Measurements from ENCODE around the gene FAM83G. TPM values are rescaled to one million over a fixed set of nuclear protein-coding genes. Genes with fewer than 3 reads are reported as not detected.

The FAM83G gene
- total and polyA plus RNA-seq, 2 experiments from 2014 or later: 7.6 to 44.5 TPM

DNA sequence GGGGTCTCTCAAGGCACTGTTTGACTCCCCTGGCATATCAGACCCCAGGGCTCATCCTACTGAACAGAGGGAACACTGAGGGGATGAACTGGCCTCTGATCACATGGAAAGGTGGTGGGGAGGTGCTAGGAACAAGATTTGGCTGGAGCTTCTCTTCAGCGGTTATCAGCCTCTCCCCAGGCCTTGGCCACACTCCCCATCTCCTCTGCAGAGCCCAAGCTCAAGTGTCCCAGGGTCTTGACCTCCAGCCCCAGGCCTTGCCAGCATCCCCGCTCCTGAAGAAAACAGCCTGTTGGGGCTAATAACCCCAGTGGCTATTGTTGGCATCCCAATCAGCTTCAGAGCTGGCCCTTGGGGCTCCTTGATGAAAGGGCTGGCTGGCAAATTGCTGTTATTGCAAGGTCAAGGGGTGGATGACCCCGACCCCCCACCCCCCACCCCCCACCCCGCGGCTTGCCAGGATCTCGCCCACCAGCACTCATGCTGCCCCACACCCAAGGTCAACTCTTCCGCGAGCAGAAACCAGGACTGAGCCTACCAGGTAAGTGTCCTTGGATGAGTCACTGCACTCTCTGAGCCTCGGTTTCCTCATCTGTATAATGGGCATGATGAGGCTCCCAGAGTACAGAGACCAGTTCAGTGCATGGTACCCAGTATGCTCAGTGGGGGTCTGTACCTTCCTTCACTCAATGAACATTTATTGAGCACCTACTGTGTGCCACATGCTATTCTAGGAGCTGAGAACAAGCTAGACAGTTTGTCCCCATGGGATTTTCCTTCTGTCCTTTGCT is 18.8 kb upstream of the FAM83G start:
- Histone ChIP-seq H3K9me2 (ENCODE audit: insufficient read depth) (no peaks in the 10 kb centered on the region), H3K4me2 (no peak overlapping the region), H3K27ac (ENCODE audit: low read depth) (no peak overlapping the region), H3K36me3 (ENCODE audit: insufficient read depth) (no peaks in the 10 kb centered on the region), H4K20me1 (replicated peaks; ENCODE audit: insufficient read depth) (no peaks in the 10 kb centered on the region), H2AFZ (no peak overlapping the region), H3K4me1 (ENCODE audit: insufficient read depth) (no peaks in the 10 kb centered on the region), H3K4me3 (no peak overlapping the region), H3K79me2 (replicated peaks; ENCODE audit: insufficient read depth) (no peaks in the 10 kb centered on the region), H3F3A (replicated peaks; ENCODE audit: low read depth) (no peaks in the 10 kb centered on the region), H3K27me3 (ENCODE audit: insufficient read depth) (no peaks in the 10 kb centered on the region)
- no peak overlapping the region for H3K27ac Mint-ChIP-seq
- H3K36me3 Mint-ChIP-seq (ENCODE audit: low read depth): no peaks in the 10 kb centered on the region
- DNase-seq (ENCODE audit: low spot score) (no peak), ATAC-seq (no peak)
- H3K27me3 Mint-ChIP-seq (ENCODE audit: insufficient read depth, low read depth, poor library complexity): peaks cover 5% of the 10 kb centered on the region
- H3K4me3 Mint-ChIP-seq: no peak overlapping the region
- TF ChIP-seq POLR2AphosphoS5 (IDR thresholded peaks at IDR 0.05; ENCODE audit: low read depth) (no peak), NANOG (IDR thresholded peaks at IDR 0.05; ENCODE audit: borderline replicate concordance) (no peak), JUNB (IDR thresholded peaks at IDR 0.05; ENCODE audit: unreplicated experiment) (no peak), EZH2 (IDR thresholded peaks at IDR 0.05; ENCODE audit: low read depth, unreplicated experiment) (no peak), ZNF331 (CRISPR knock-in tag; IDR thresholded peaks at IDR 0.05; ENCODE audit: low read depth) (no peak)
- peaks cover 5% of the 10 kb centered on the region; the same call in 1 of the 3 replicates for H3K4me1 Mint-ChIP-seq
- no peaks in the 10 kb centered on the region for H3K9me3 Mint-ChIP-seq

DNA sequence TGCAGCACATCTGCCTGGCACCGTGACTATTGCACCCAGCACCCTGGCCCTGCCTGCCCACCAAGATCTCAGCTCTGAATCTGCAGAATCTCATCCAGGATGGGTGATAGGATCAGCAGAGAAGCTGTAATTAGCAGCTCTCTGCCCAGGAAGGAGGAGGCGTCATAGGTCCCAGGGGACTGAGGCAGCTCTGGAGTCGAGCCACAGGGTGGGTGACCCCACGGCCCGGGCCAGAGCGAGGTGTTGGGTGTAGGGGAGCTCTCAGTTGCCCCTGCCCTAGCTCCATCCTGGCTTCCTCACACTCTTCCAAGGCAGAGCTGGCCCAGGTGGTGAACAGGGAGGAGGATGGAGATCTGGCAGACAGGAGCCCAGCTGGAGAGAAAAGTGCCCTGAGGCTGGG is 18.2 kb upstream of the FAM83G start:
- ATAC-seq: no peak
- H3K27ac Mint-ChIP-seq: no peak overlapping the region

More for the DNA sequence above, 18.2 kb upstream of the FAM83G start:
- TF ChIP-seq, protein P1, sequence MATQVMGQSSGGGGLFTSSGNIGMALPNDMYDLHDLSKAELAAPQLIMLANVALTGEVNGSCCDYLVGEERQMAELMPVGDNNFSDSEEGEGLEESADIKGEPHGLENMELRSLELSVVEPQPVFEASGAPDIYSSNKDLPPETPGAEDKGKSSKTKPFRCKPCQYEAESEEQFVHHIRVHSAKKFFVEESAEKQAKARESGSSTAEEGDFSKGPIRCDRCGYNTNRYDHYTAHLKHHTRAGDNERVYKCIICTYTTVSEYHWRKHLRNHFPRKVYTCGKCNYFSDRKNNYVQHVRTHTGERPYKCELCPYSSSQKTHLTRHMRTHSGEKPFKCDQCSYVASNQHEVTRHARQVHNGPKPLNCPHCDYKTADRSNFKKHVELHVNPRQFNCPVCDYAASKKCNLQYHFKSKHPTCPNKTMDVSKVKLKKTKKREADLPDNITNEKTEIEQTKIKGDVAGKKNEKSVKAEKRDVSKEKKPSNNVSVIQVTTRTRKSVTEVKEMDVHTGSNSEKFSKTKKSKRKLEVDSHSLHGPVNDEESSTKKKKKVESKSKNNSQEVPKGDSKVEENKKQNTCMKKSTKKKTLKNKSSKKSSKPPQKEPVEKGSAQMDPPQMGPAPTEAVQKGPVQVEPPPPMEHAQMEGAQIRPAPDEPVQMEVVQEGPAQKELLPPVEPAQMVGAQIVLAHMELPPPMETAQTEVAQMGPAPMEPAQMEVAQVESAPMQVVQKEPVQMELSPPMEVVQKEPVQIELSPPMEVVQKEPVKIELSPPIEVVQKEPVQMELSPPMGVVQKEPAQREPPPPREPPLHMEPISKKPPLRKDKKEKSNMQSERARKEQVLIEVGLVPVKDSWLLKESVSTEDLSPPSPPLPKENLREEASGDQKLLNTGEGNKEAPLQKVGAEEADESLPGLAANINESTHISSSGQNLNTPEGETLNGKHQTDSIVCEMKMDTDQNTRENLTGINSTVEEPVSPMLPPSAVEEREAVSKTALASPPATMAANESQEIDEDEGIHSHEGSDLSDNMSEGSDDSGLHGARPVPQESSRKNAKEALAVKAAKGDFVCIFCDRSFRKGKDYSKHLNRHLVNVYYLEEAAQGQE (IDR thresholded peaks at IDR 0.05; ENCODE audit: unreplicated experiment): no peak
- TF ChIP-seq ZNF114 (CRISPR knock-in tag; IDR thresholded peaks at IDR 0.05) (no peak), EZH2 (IDR thresholded peaks at IDR 0.05; ENCODE audit: low read depth, unreplicated experiment) (no peak), NANOG (IDR thresholded peaks at IDR 0.05; ENCODE audit: borderline replicate concordance) (no peak), CREB1 (CRISPR knock-in tag; IDR thresholded peaks at IDR 0.05; ENCODE audit: low read depth) (no peak), POLR2AphosphoS5 (IDR thresholded peaks at IDR 0.05; ENCODE audit: low read depth) (no peak)
- TF ChIP-seq, protein P2, sequence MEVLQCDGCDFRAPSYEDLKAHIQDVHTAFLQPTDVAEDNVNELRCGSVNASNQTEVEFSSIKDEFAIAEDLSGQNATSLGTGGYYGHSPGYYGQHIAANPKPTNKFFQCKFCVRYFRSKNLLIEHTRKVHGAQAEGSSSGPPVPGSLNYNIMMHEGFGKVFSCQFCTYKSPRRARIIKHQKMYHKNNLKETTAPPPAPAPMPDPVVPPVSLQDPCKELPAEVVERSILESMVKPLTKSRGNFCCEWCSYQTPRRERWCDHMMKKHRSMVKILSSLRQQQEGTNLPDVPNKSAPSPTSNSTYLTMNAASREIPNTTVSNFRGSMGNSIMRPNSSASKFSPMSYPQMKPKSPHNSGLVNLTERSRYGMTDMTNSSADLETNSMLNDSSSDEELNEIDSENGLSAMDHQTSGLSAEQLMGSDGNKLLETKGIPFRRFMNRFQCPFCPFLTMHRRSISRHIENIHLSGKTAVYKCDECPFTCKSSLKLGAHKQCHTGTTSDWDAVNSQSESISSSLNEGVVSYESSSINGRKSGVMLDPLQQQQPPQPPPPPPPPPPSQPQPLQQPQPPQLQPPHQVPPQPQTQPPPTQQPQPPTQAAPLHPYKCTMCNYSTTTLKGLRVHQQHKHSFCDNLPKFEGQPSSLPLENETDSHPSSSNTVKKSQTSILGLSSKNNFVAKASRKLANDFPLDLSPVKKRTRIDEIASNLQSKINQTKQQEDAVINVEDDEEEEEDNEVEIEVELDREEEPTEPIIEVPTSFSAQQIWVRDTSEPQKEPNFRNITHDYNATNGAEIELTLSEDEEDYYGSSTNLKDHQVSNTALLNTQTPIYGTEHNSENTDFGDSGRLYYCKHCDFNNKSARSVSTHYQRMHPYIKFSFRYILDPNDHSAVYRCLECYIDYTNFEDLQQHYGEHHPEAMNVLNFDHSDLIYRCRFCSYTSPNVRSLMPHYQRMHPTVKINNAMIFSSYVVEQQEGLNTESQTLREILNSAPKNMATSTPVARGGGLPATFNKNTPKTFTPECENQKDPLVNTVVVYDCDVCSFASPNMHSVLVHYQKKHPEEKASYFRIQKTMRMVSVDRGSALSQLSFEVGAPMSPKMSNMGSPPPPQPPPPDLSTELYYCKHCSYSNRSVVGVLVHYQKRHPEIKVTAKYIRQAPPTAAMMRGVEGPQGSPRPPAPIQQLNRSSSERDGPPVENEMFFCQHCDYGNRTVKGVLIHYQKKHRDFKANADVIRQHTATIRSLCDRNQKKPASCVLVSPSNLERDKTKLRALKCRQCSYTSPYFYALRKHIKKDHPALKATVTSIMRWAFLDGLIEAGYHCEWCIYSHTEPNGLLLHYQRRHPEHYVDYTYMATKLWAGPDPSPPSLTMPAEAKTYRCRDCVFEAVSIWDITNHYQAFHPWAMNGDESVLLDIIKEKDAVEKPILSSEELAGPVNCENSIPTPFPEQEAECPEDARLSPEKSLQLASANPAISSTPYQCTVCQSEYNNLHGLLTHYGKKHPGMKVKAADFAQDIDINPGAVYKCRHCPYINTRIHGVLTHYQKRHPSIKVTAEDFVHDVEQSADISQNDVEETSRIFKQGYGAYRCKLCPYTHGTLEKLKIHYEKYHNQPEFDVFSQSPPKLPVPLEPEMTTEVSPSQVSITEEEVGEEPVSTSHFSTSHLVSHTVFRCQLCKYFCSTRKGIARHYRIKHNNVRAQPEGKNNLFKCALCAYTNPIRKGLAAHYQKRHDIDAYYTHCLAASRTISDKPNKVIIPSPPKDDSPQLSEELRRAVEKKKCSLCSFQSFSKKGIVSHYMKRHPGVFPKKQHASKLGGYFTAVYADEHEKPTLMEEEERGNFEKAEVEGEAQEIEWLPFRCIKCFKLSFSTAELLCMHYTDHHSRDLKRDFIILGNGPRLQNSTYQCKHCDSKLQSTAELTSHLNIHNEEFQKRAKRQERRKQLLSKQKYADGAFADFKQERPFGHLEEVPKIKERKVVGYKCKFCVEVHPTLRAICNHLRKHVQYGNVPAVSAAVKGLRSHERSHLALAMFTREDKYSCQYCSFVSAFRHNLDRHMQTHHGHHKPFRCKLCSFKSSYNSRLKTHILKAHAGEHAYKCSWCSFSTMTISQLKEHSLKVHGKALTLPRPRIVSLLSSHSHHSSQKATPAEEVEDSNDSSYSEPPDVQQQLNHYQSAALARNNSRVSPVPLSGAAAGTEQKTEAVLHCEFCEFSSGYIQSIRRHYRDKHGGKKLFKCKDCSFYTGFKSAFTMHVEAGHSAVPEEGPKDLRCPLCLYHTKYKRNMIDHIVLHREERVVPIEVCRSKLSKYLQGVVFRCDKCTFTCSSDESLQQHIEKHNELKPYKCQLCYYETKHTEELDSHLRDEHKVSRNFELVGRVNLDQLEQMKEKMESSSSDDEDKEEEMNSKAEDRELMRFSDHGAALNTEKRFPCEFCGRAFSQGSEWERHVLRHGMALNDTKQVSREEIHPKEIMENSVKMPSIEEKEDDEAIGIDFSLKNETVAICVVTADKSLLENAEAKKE (CRISPR knock-in tag; IDR thresholded peaks at IDR 0.05): no peak
- TF ChIP-seq, protein P3, sequence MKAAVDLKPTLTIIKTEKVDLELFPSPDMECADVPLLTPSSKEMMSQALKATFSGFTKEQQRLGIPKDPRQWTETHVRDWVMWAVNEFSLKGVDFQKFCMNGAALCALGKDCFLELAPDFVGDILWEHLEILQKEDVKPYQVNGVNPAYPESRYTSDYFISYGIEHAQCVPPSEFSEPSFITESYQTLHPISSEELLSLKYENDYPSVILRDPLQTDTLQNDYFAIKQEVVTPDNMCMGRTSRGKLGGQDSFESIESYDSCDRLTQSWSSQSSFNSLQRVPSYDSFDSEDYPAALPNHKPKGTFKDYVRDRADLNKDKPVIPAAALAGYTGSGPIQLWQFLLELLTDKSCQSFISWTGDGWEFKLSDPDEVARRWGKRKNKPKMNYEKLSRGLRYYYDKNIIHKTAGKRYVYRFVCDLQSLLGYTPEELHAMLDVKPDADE (IDR thresholded peaks at IDR 0.05): no peak
- Histone ChIP-seq H3K4me3 (no peak overlapping the region), H3K9me2 (ENCODE audit: insufficient read depth) (no peaks in the 10 kb centered on the region), H3F3A (replicated peaks; ENCODE audit: low read depth) (no peaks in the 10 kb centered on the region), H3K27me3 (ENCODE audit: insufficient read depth) (no peaks in the 10 kb centered on the region), H3K4me1 (ENCODE audit: insufficient read depth) (no peaks in the 10 kb centered on the region), H2AFZ (no peak overlapping the region), H3K36me3 (ENCODE audit: insufficient read depth) (no peaks in the 10 kb centered on the region), H3K79me2 (replicated peaks; ENCODE audit: insufficient read depth) (no peaks in the 10 kb centered on the region), H3K4me2 (no peak overlapping the region), H3K27ac (ENCODE audit: low read depth) (no peak overlapping the region), H4K20me1 (replicated peaks; ENCODE audit: insufficient read depth) (no peaks in the 10 kb centered on the region)
- Mint-ChIP-seq H3K9me3 (no peaks in the 10 kb centered on the region), H3K4me1 (peaks cover 5% of the 10 kb centered on the region; the same call in 1 of the 3 replicates), H3K27me3 (ENCODE audit: insufficient read depth, low read depth, poor library complexity) (peaks cover 5% of the 10 kb centered on the region), H3K4me3 (no peak overlapping the region), H3K36me3 (ENCODE audit: low read depth) (no peaks in the 10 kb centered on the region)
- DNase-seq (ENCODE audit: low spot score): no peak
